Dendritic cell treated with granulocyte-macrophage colony-stimulating factor and Interleukin-4, amounts not matched to agents 40 ng/mL and 50 ng/mL, for 4 days (primary cell): ENCODE results near the gene ATG4D.
"Not testable (repeated sequence)": the region's sequence is repeated elsewhere in the genome, so short reads cannot be mapped to it uniquely, and the experiment has no call there.

ENCODE experiments used
- H3K27ac Mint-ChIP-seq: one replicate; pipeline ENCODE4 v1.8.0; 2022; ENCODE audit warnings: mild to moderate bottlenecking, mixed read lengths
- H3K27me3 Mint-ChIP-seq: one replicate; pipeline ENCODE4 v1.8.0; 2022; ENCODE audit warnings: mild to moderate bottlenecking, mixed read lengths
- H3K36me3 Mint-ChIP-seq: one replicate; pipeline ENCODE4 v1.8.0; 2022; ENCODE audit warnings: low read depth, mixed read lengths
- H3K4me1 Mint-ChIP-seq: one replicate; pipeline ENCODE4 v1.8.0; 2022; ENCODE audit warnings: low read depth, mixed read lengths
- H3K4me3 Mint-ChIP-seq: one replicate; pipeline ENCODE4 v1.8.0; 2022; ENCODE audit warnings: mild to moderate bottlenecking, moderate library complexity, mixed read lengths
- H3K9me3 Mint-ChIP-seq: one replicate; pipeline ENCODE4 v1.8.0; 2022; ENCODE audit warnings: mixed read lengths
- intact Hi-C: fragments of 100-400 bp; cut with micrococcal nuclease; formaldehyde crosslinking; loops from one replicate; pipeline ENCODE4 v1.15.0; 2022

The ATG4D gene

DNA sequence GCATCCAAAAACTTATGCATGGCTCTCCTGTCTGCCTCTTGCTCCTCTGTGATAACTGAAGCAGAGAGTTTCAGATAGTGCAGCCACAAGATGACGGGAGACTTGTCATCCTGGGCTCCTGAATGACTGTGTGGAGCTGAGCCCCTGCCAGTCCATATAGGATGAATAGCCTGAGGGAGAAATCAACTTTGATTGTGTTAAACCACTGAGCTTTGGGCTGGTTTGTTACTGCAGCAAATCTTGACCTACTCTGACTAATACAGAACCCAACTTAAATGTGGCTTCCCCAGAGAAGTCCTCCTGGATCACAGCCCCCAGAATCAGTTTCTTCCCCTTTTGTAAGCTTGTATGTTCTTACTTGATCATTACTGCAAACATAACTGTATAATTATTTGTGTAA, 11.2 kb upstream of the ATG4D start:
- Mint-ChIP-seq H3K27me3 (peaks cover 20% of the 10 kb centered on the region), H3K27ac (no peak overlapping the region), H3K4me1 (no peaks in the 10 kb centered on the region), H3K36me3 (no peaks in the 10 kb centered on the region), H3K9me3 (no peaks in the 10 kb centered on the region), H3K4me3 (no peak overlapping the region)
- intact Hi-C loops: no loop called here

DNA sequence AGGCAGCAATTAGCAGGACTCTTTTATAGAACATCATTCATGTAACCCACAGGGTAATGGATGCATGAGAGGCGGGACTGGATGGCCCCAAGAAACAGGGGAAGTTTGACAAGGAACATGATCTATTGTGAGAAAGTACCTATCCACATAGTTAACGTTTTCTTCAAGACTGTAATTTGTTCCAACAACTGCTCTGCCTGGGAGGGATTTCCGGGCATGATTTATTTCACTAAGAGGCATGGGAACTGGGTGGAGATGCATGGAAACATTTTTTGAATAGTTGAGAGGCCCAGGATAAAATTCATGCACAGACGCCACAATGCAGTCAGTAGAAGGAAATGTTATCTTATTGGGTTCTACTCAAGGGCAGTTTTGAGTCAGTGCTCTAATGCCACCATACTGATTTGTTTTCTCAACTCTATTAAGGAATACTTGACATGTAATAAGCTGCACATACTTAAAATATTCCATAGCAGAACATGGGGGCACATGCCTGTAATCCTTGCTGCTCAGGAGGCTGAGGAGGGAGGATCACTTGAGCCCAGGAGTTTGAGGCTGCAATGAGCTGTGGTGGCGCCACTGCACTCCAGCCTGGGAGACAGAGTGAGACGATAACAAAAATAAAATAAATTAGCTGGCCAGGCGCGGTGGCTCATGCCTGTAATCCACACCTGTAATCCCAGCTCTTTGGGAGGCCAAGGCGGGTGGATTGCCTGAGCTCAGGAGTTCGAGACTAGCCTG, 9.9 kb upstream of the ATG4D start:
- Mint-ChIP-seq H3K4me3 (no peak overlapping the region), H3K4me1 (peaks cover 10% of the 10 kb centered on the region), H3K9me3 (no peaks in the 10 kb centered on the region), H3K36me3 (no peaks in the 10 kb centered on the region), H3K27me3 (peaks cover 26% of the 10 kb centered on the region), H3K27ac (no peak overlapping the region)
- intact Hi-C loops: no loop called here

DNA sequence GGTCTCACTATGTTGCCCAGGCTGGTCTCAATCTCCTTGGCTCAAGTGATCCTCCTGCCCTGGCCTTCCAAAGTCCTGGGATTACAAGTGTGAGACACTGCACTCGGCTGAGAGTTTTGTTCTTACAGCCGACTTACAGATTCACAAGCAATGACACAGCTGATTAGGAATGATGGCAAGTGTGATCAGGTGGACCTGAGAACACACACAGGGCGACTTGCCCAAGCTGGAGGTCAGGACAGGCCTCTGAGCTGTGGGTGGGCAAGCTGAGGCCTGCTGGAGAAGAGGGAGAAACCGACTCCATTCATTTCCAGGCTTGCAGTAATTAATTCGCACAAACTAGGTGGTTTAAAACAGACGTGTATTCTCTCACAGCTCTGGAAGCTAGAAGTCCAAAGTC, 8.1 kb upstream of the ATG4D start:
- Mint-ChIP-seq H3K9me3 (no peaks in the 10 kb centered on the region), H3K27me3 (peaks cover 32% of the 10 kb centered on the region), H3K36me3 (no peaks in the 10 kb centered on the region), H3K4me1 (peaks cover 21% of the 10 kb centered on the region), H3K4me3 (no peak overlapping the region), H3K27ac (no peak overlapping the region)
- intact Hi-C loops: no loop called here

DNA sequence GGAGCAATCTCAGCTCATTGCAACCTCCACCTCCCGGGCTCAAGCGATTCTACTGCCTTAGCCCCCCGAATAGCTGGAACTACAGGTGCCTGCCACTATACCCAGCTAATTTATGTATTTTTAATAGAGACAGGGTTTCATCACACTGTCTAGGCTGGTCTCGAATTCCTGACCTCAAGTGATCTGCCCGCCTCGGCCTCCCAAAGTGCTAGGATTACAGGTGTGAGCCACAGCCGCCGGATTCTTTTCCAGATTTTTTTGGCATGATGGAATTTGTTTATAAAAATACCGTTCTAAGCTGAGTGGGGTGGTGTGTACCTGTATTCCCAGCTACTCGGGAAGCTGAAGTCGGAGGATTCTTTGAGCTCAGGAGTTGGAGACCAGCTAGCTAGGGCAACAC, 6.0 kb upstream of the ATG4D start:
- H3K27ac Mint-ChIP-seq: no peak overlapping the region
- no peak overlapping the region for H3K4me3 Mint-ChIP-seq
- no peaks in the 10 kb centered on the region for H3K9me3 Mint-ChIP-seq
- peaks cover 32% of the 10 kb centered on the region for H3K27me3 Mint-ChIP-seq
- intact Hi-C loops: no loop called here
- H3K4me1 Mint-ChIP-seq: peaks cover 26% of the 10 kb centered on the region
- H3K36me3 Mint-ChIP-seq: no peaks in the 10 kb centered on the region

DNA sequence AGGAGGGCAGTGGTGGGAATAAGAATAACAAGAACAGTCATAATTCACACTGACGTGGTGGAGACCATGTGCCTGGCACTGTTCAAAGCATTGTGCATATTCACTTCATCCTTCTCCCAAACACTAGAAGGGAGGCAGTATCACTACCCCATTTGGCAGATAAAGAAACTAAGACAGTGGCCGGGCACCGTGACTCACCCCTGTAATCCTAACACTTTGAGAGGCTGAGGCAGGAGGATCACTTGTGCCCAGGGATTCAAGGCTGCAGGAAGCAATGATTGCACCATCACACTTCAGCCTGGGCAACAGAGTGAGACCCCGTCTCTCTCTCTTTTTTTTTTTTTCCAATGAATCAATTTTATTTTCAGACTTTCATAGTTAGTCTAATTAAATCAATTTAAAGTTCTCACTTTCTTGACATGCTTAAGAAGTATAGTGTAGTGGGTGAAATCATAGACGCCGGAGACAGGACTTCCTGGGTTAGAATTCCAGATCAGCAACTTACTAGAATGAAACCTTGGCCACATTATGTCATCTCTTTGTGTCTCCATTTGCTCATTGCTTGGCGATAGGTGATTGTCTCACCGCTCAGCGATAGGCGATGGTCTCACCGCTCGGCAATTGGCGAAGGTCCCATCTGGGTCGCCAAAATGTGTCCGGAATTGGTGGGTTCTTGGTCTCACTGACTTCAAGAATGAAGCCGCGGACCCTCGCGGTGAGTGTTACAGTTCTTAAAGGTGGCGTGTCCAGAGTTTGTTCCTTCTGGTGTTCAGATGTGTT, 5.3 kb upstream of the ATG4D start:
- Mint-ChIP-seq H3K36me3 (no peaks in the 10 kb centered on the region), H3K4me1 (peaks cover 29% of the 10 kb centered on the region), H3K9me3 (no peaks in the 10 kb centered on the region), H3K27ac (no peak overlapping the region), H3K4me3 (peak overlapping the region; percentile 66), H3K27me3 (peaks cover 32% of the 10 kb centered on the region)
- intact Hi-C loops: no loop called here

DNA sequence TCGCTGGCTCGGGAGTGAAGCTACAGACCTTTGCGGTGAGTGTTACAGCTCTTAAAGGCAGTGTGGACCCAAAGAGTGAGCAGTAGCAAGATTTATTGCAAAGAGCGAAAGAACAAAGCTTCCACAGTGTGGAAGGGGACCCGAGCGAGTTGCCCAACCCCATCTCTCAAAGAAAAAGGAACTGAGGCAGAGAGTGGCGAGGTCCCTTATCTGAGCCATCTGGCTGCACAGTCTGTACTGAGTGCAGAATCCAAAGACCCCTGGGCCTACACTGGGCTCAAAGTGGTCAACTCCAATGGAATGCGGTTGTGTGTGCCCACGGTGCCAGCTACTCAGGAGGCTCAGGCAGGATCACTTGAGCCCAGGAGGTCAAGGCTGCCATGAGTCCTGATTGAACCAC, 4.7 kb upstream of the ATG4D start:
- intact Hi-C loops, H3K27ac Mint-ChIP-seq, H3K9me3 Mint-ChIP-seq, H3K36me3 Mint-ChIP-seq: not testable (repeated sequence)
- Mint-ChIP-seq H3K27me3 (peaks cover 31% of the 10 kb centered on the region), H3K4me1 (peaks cover 30% of the 10 kb centered on the region), H3K4me3 (peak overlapping the region; percentile 66)

DNA sequence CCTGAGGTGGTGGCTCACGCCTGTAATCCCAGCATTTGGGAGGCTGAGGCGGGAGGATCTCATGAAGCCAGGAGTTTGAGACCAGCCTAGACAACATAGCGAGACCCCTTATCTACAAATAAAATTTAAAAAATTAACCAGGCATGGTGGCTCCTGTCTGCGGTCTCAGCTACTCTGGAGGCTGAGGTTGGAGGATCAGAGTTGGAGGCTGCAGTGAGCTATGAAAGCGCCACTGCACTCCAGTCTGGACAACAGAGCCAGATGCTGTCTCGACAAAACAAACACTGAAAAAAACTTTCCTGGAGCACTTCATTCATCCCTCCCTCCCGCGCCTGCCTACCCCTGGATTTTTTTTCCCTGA, 665 bp upstream of the ATG4D start:
- peak overlapping the region; percentile 66 for H3K27ac Mint-ChIP-seq
- peaks cover 39% of the 10 kb centered on the region for H3K4me1 Mint-ChIP-seq
- H3K27me3 Mint-ChIP-seq: peaks cover 13% of the 10 kb centered on the region
- H3K4me3 Mint-ChIP-seq: peak overlapping the region; percentile 75
- H3K9me3 Mint-ChIP-seq: no peaks in the 10 kb centered on the region
- intact Hi-C loops: no loop called here
- peaks cover 17% of the 10 kb centered on the region for H3K36me3 Mint-ChIP-seq

DNA sequence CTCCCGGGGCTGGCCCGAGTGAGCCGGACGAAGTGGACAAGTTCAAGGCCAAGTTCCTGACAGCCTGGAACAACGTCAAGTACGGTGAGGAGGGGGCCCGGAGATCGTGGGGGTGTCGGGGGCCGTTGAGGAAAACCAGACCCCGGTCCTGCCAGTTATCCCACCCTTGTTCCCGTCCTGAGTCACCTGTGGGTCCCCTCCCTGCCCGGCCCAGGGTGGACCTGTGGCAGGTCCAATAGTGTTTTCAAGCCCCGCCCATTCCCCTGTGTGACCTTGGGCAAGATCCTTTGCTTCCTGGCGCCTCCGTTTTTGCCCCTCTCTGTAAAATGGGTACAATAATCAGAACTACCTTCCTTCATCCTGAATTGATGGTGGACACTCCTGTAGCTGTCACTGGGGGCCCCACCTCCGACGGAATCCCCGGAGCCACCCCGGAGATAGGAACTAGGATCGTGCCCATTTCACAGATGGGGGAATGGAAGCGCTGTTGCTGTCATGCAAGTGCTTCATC, 593 bp downstream of the ATG4D start:
- Mint-ChIP-seq H3K4me3 (peak overlapping the region; percentile 83), H3K36me3 (peaks cover 29% of the 10 kb centered on the region), H3K9me3 (no peaks in the 10 kb centered on the region), H3K4me1 (peaks cover 26% of the 10 kb centered on the region), H3K27ac (peak overlapping the region; percentile 75), H3K27me3 (peaks cover 6% of the 10 kb centered on the region)
- intact Hi-C loops: no loop called here

DNA sequence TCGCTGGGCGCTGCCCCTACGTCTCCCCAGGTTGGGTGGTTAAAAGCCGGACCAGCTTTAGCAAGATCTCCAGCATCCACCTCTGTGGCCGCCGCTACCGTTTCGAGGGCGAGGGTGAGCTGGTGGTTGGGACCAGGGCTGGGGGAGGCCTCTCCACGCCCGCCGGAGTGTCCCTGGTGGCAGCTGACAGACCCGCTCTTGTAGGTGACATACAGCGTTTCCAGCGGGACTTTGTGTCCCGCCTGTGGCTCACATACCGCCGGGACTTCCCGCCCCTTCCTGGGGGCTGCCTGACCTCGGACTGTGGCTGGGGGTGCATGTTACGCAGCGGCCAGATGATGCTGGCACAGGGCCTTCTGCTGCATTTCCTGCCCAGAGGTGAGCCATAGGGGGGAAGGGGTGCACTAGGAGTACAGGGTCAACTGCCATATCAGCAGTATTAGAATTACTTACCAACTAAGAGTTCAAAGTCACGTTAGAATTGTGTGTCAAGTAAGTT, 1.1 kb downstream of the ATG4D start:
- H3K4me3 Mint-ChIP-seq: peak overlapping the region; percentile 83
- H3K4me1 Mint-ChIP-seq: peaks cover 21% of the 10 kb centered on the region
- intact Hi-C loops: no loop called here
- no peaks in the 10 kb centered on the region for H3K9me3 Mint-ChIP-seq
- H3K36me3 Mint-ChIP-seq: peaks cover 34% of the 10 kb centered on the region
- peaks cover 6% of the 10 kb centered on the region for H3K27me3 Mint-ChIP-seq
- H3K27ac Mint-ChIP-seq: peak overlapping the region; percentile 75

DNA sequence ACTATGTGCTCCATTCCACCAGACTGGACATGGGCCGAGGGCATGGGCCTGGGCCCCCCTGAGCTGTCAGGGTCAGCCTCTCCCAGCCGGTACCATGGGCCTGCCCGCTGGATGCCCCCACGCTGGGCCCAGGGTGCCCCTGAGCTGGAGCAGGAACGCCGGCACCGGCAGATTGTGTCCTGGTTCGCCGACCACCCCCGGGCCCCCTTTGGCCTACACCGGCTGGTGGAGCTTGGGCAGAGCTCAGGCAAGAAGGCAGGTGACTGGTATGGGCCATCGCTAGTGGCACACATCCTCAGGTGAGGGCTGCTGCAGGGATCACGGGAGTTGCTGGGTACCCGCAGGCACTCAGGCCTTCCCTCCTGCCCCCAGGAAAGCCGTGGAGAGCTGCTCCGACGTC, 3.1 kb downstream of the ATG4D start:
- Mint-ChIP-seq H3K4me1 (peaks cover 16% of the 10 kb centered on the region), H3K4me3 (no peak overlapping the region), H3K36me3 (peaks cover 54% of the 10 kb centered on the region), H3K27me3 (no peaks in the 10 kb centered on the region), H3K9me3 (no peaks in the 10 kb centered on the region), H3K27ac (no peak overlapping the region)
- intact Hi-C loops: no loop called here

DNA sequence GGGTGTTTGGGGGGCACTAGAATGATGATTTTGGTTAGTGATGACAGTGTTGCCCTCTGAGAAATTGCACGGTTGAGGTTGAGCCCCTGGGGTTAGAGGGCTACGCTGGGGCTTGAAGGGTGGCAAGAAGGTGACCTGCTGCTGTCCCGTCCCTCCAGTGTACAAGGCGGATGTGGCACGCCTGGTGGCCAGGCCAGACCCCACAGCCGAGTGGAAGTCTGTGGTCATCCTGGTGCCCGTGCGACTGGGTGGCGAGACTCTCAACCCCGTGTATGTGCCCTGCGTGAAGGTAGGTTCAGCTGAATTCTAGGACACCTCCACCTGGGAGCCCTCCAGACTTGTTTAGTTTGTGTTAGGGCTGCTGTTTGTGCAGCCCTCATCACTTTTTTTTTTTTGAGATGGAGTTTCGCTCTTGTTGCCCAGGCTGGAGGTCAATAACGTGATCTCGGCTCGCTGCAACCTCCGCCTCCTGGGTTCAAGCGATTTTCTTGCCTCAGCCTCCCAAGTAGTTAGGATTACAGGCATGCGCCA, 5.1 kb downstream of the ATG4D start:
- peaks cover 74% of the 10 kb centered on the region for H3K36me3 Mint-ChIP-seq
- no peaks in the 10 kb centered on the region for H3K27me3 Mint-ChIP-seq
- H3K9me3 Mint-ChIP-seq: no peaks in the 10 kb centered on the region
- no peak overlapping the region for H3K27ac Mint-ChIP-seq
- intact Hi-C loops: no loop called here
- peaks cover 25% of the 10 kb centered on the region for H3K4me1 Mint-ChIP-seq
- H3K4me3 Mint-ChIP-seq: no peak overlapping the region

DNA sequence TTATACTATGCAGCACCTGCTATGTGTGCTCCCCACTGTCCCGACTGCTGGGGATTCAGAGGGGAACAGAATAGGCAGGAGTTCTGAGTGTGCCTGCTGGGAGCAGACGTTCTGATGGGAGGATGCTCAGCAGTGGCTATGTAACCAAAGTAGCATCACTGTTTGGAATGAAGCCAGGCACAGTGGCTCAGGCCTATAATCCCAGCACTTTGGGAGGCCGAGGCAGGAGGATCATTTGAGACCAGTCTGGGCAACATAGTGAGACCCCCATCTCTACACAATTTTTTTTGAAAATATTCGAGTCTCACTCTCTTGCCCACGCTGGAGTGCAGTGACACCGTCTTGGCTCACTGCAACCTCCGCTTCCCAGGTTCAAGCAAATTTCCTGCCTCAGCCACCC, 6.0 kb downstream of the ATG4D start:
- H3K27ac Mint-ChIP-seq: no peak overlapping the region
- H3K4me3 Mint-ChIP-seq: no peak overlapping the region
- no peaks in the 10 kb centered on the region for H3K9me3 Mint-ChIP-seq
- H3K4me1 Mint-ChIP-seq: peaks cover 21% of the 10 kb centered on the region
- intact Hi-C loops: no loop called here
- H3K36me3 Mint-ChIP-seq: peaks cover 79% of the 10 kb centered on the region
- no peaks in the 10 kb centered on the region for H3K27me3 Mint-ChIP-seq

DNA sequence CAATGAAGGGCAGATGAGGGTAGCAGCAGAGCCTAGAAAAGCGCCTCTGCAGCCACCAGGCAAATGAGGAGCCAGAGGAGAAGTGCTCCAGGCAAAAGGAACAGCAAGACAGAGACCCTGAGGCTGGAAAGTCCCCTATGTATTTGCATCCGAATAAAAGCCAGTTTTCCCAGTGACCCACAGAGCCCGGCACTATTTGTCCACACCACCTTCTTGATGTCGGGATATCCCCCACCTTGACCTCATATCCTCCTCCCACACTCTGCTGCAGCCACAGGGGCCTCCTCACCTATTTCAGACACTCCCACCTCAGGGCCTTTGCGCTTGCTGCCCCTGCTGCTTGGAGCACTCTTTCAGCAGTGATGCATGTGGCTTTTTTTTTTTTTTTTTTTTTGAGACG, 6.6 kb downstream of the ATG4D start:
- Mint-ChIP-seq H3K4me3 (no peak overlapping the region), H3K27ac (no peak overlapping the region), H3K9me3 (no peaks in the 10 kb centered on the region), H3K4me1 (peaks cover 15% of the 10 kb centered on the region), H3K27me3 (no peaks in the 10 kb centered on the region), H3K36me3 (peaks cover 85% of the 10 kb centered on the region)
- intact Hi-C loops: no loop called here

DNA sequence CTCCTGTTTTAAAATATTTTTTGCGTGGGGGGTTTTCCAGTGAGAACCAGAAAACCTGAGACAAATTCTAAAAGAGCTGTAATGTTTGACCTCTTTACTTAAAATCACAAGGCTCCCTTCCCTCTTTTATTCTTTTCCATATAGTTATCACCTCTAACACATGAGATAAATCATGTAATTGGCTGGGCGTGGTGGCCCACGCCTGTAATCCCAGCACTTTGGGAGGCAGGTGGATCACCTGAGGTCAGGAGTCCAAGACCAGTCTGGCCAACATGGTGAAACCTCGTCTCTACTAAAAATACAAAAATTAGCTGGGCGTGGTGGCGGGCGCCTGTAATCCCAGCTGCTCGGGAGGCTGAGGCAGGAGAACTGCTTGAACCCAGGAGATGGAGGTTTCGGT, 7.3 kb downstream of the ATG4D start:
- intact Hi-C loops, H3K9me3 Mint-ChIP-seq, H3K27me3 Mint-ChIP-seq, H3K27ac Mint-ChIP-seq, H3K4me3 Mint-ChIP-seq: not testable (repeated sequence)
- H3K36me3 Mint-ChIP-seq: peaks cover 90% of the 10 kb centered on the region
- peaks cover 18% of the 10 kb centered on the region for H3K4me1 Mint-ChIP-seq
